ENCODE measurements around the gene KRT12.
A peak's percentile ranks its signal among the peaks of the same experiment; 100 is the strongest.
"Not testable (repeated sequence)": the region's sequence is repeated elsewhere in the genome, so short reads cannot be mapped to it uniquely, and the experiment has no call there.

Gene KRT12

GRCh38 chr17:40818733-40819527 lies 48.1 kb downstream of the KRT12 start:
- Histone ChIP-seq H3K9ac (ENCODE audit: low read length) (peak overlapping the region; percentile 55), H3K36me3 (ENCODE audit: control insufficient read depth, insufficient read depth, low read length) (no peaks in the 10 kb centered on the region), H3K4me3 (ENCODE audit: low read length) (peak overlapping the region; percentile 88), H3K4me1 (ENCODE audit: control insufficient read depth, insufficient read depth, low read length) (no peaks in the 10 kb centered on the region), H3K27me3 (ENCODE audit: control insufficient read depth, insufficient read depth, low read length) (no peaks in the 10 kb centered on the region), H3K9me3 (ENCODE audit: control insufficient read depth, low read length) (no peaks in the 10 kb centered on the region)

GRCh38 chr17:40818343-40818732 lies 48.7 kb downstream of the KRT12 start:
- H3K9me3 ChIP-seq (ENCODE audit: control insufficient read depth, low read length) = no peaks in the 10 kb centered on the region
- no peaks in the 10 kb centered on the region for H3K27me3 ChIP-seq (ENCODE audit: control insufficient read depth, insufficient read depth, low read length)
- H3K4me1 ChIP-seq (ENCODE audit: control insufficient read depth, insufficient read depth, low read length) = no peaks in the 10 kb centered on the region
- no peaks in the 10 kb centered on the region for H3K36me3 ChIP-seq (ENCODE audit: control insufficient read depth, insufficient read depth, low read length)
- H3K9ac ChIP-seq (ENCODE audit: low read length) = peak overlapping the region; percentile 55
- H3K4me3 ChIP-seq (ENCODE audit: low read length) = peak overlapping the region; percentile 88

- no peaks in the 10 kb centered on the region for H3K4me1 ChIP-seq (ENCODE audit: control insufficient read depth, insufficient read depth, low read length)
- H3K27me3 ChIP-seq (ENCODE audit: control insufficient read depth, insufficient read depth, low read length) = peaks cover 6% of the 10 kb centered on the region
- H3K9me3 ChIP-seq (ENCODE audit: control insufficient read depth, low read length) = no peaks in the 10 kb centered on the region
- no peak overlapping the region for H3K4me3 ChIP-seq (ENCODE audit: low read length)
- no peak overlapping the region for H3K9ac ChIP-seq (ENCODE audit: low read length)
- no peaks in the 10 kb centered on the region for H3K36me3 ChIP-seq (ENCODE audit: control insufficient read depth, insufficient read depth, low read length)
Observed at GRCh38 chr17:40817103-40817682, 49.8 kb downstream of the KRT12 start.

GRCh38 chr17:40816569-40816968 lies 50.5 kb downstream of the KRT12 start:
- no peak overlapping the region for H3K4me3 ChIP-seq (ENCODE audit: low read length)
- H3K9ac ChIP-seq (ENCODE audit: low read length) = no peak overlapping the region
- H3K27me3 ChIP-seq (ENCODE audit: control insufficient read depth, insufficient read depth, low read length) = peaks cover 9% of the 10 kb centered on the region
- no peaks in the 10 kb centered on the region for H3K4me1 ChIP-seq (ENCODE audit: control insufficient read depth, insufficient read depth, low read length)
- H3K36me3 ChIP-seq (ENCODE audit: control insufficient read depth, insufficient read depth, low read length) = no peaks in the 10 kb centered on the region
- H3K9me3 ChIP-seq (ENCODE audit: control insufficient read depth, low read length) = no peaks in the 10 kb centered on the region

GRCh38 chr17:40815381-40815780 lies 51.6 kb downstream of the KRT12 start:
- H3K4me1 ChIP-seq (ENCODE audit: control insufficient read depth, insufficient read depth, low read length) = no peaks in the 10 kb centered on the region

GRCh38 chr17:40814657-40815056 lies 52.4 kb downstream of the KRT12 start:
- not testable (repeated sequence) for H3K4me3 ChIP-seq (ENCODE audit: low read length)

More at GRCh38 chr17:40815381-40815780, 51.6 kb downstream of the KRT12 start:
- H3K27me3 ChIP-seq (ENCODE audit: control insufficient read depth, insufficient read depth, low read length) = peaks cover 12% of the 10 kb centered on the region
- H3K36me3 ChIP-seq (ENCODE audit: control insufficient read depth, insufficient read depth, low read length) = no peaks in the 10 kb centered on the region
- no peak overlapping the region for H3K4me3 ChIP-seq (ENCODE audit: low read length)
- H3K9me3 ChIP-seq (ENCODE audit: control insufficient read depth, low read length) = no peaks in the 10 kb centered on the region
- H3K9ac ChIP-seq (ENCODE audit: low read length) = no peak overlapping the region

GRCh38 chr17:40813804-40814203 lies 53.2 kb downstream of the KRT12 start:
- Histone ChIP-seq H3K4me1 (ENCODE audit: control insufficient read depth, insufficient read depth, low read length) (no peaks in the 10 kb centered on the region), H3K36me3 (ENCODE audit: control insufficient read depth, insufficient read depth, low read length) (no peaks in the 10 kb centered on the region), H3K27me3 (ENCODE audit: control insufficient read depth, insufficient read depth, low read length) (peaks cover 23% of the 10 kb centered on the region), H3K9ac (ENCODE audit: low read length) (no peak overlapping the region), H3K9me3 (ENCODE audit: control insufficient read depth, low read length) (no peaks in the 10 kb centered on the region), H3K4me3 (ENCODE audit: low read length) (no peak overlapping the region)

More at GRCh38 chr17:40814657-40815056, 52.4 kb downstream of the KRT12 start:
- H3K4me1 ChIP-seq (ENCODE audit: control insufficient read depth, insufficient read depth, low read length); H3K9me3 ChIP-seq (ENCODE audit: control insufficient read depth, low read length); H3K9ac ChIP-seq (ENCODE audit: low read length); H3K36me3 ChIP-seq (ENCODE audit: control insufficient read depth, insufficient read depth, low read length): not testable (repeated sequence)
- H3K27me3 ChIP-seq (ENCODE audit: control insufficient read depth, insufficient read depth, low read length) = peaks cover 19% of the 10 kb centered on the region

GRCh38 chr17:40812639-40813038 lies 54.4 kb downstream of the KRT12 start:
- H3K9ac ChIP-seq (ENCODE audit: low read length) = no peak overlapping the region
- H3K4me3 ChIP-seq (ENCODE audit: low read length) = no peak overlapping the region
- no peaks in the 10 kb centered on the region for H3K36me3 ChIP-seq (ENCODE audit: control insufficient read depth, insufficient read depth, low read length)

More at GRCh38 chr17:40812639-40813038, 54.4 kb downstream of the KRT12 start:
- no peaks in the 10 kb centered on the region for H3K9me3 ChIP-seq (ENCODE audit: control insufficient read depth, low read length)
- H3K27me3 ChIP-seq (ENCODE audit: control insufficient read depth, insufficient read depth, low read length) = peaks cover 27% of the 10 kb centered on the region
- H3K4me1 ChIP-seq (ENCODE audit: control insufficient read depth, insufficient read depth, low read length) = no peaks in the 10 kb centered on the region

Measured in mucosa of stomach (tissue), 1 donor.